Caki2 (cell line): ENCODE data around the gene KATNB1. TPM values are rescaled to one million over a fixed set of nuclear protein-coding genes. Genes with fewer than 3 reads are reported as not detected.

ENCODE experiments used
- DNase-seq: peaks from one replicate; pipeline ENCODE4 v3.0.0-alpha.2; 2015; ENCODE audit warnings: low read depth
- in situ Hi-C: cut with HindIII; loops from 2 replicates; pipeline ENCODE4 v1.10.0; 2016; ENCODE audit warnings: low sequenced_read_pairs, low pct_unique_long_range_greater_than_20kb, mixed read lengths
- total RNA-seq: library from RNA; depleted of rRNA; stranded (reverse); fragments of >200 nt; shearing (Covaris generic); gene quantifications from 2 replicates; pipeline ENCODE4 v1.2.3, GENCODE V29; 2014; ENCODE audit warnings: low replicate concordance

Gene KATNB1
- total RNA-seq, 1 experiment from 2014 or later: 42.3 TPM

- no peak for DNase-seq
- in situ Hi-C loops: no loop called here
These were observed 14.4 kb downstream of the KATNB1 start for GRCh38 chr16:57749856-57750452.

- no peak for DNase-seq
- in situ Hi-C loops: no loop called here
These were observed 15.4 kb downstream of the KATNB1 start for GRCh38 chr16:57750796-57751538.

- in situ Hi-C loops: no loop called here
- no peak for DNase-seq
These were observed 16.1 kb downstream of the KATNB1 start for GRCh38 chr16:57751539-57752202.

GRCh38 chr16:57752203-57752580 lies 16.6 kb downstream of the KATNB1 start:
- in situ Hi-C loops: no loop called here
- DNase-seq: no peak

- DNase-seq: no peak
- in situ Hi-C loops: no loop called here
These were observed 17.2 kb downstream of the KATNB1 start for GRCh38 chr16:57752581-57753447.

GRCh38 chr16:57753448-57754353 lies 18.1 kb downstream of the KATNB1 start:
- in situ Hi-C loops: no loop called here

GRCh38 chr16:57754354-57755060 lies 18.9 kb downstream of the KATNB1 start:
- in situ Hi-C loops: no loop called here
- no peak for DNase-seq

More at GRCh38 chr16:57753448-57754353, 18.1 kb downstream of the KATNB1 start:
- no peak for DNase-seq

- in situ Hi-C loops: no loop called here
- no peak for DNase-seq
These were observed 19.6 kb downstream of the KATNB1 start for GRCh38 chr16:57755061-57755684.

GRCh38 chr16:57755726-57756423 lies 20.3 kb downstream of the KATNB1 start:
- DNase-seq: no peak
- in situ Hi-C loops: no loop called here

GRCh38 chr16:57756424-57757325 lies 21.1 kb downstream of the KATNB1 start:
- DNase-seq: no peak
- in situ Hi-C loops: no loop called here

- DNase-seq: peak; percentile 76
- in situ Hi-C loops: no loop called here
These were observed 21.8 kb downstream of the KATNB1 start for GRCh38 chr16:57757326-57757786.

GRCh38 chr16:57757883-57758282 lies 22.3 kb downstream of the KATNB1 start:
- DNase-seq: no peak
- in situ Hi-C loops: no loop called here

GRCh38 chr16:57758331-57759117 lies 23.0 kb downstream of the KATNB1 start:
- DNase-seq: no peak
- in situ Hi-C loops: no loop called here

- in situ Hi-C loops: no loop called here
- no peak for DNase-seq
These were observed 23.6 kb downstream of the KATNB1 start for GRCh38 chr16:57759131-57759530.
